Measurements from ENCODE around the gene FMO2. TPM values are rescaled to one million over a fixed set of nuclear protein-coding genes. Genes with fewer than 3 reads are reported as not detected.

The FMO2 gene
- total and polyA plus RNA-seq, 2 of the 8 experiments (the other 6 are each of a cell fraction or from before 2014, with no cell fraction given): not detected

- TF ChIP-seq PHF8 (conservative IDR thresholded peaks at IDR 0.05; ENCODE audit: low read depth, low read length): no peak
- no peak for TF ChIP-seq RFX5 (IDR thresholded peaks at IDR 0.05; ENCODE audit: borderline replicate concordance, low read depth, low read length)
- TF ChIP-seq POLR2AphosphoS5 (IDR thresholded peaks at IDR 0.05; ENCODE audit: low read depth, low read length): no peak
- no peak for TF ChIP-seq NANOG (IDR thresholded peaks at IDR 0.05; ENCODE audit: insufficient read depth, low read depth, low read length, poor library complexity, severe bottlenecking)
- TF ChIP-seq GTF2F1 (IDR thresholded peaks at IDR 0.05; ENCODE audit: borderline replicate concordance, low read depth, low read length): no peak
- no peak for TF ChIP-seq CHD1 (IDR thresholded peaks at IDR 0.05; ENCODE audit: low read depth, low read length)
- TF ChIP-seq CHD7 (IDR thresholded peaks at IDR 0.05; ENCODE audit: insufficient replicate concordance, low read length): no peak
Observed at GRCh38 chr1:171174560-171175294, 10.4 kb upstream of the FMO2 start (continued).

Data from H1 (cell line).